HepG2 (cell line): Measurements from ENCODE around the gene ABCC2. TPM values are rescaled to one million over a fixed set of nuclear protein-coding genes. Genes with fewer than 3 reads are reported as not detected.

Experiments used
- CCDC6 ChIP-seq: sonication (generic); formaldehyde crosslinking; IDR thresholded peaks from 2 replicates; pipeline ENCODE4 v1.8.1; 2022; ENCODE audit warnings: mild to moderate bottlenecking, missing genetic modification reagents, moderate library complexity
- FOXA1 ChIP-seq, 2 experiments: fragments of 450-650 bp in 1 of 2; sonication (generic) in 1 of 2; formaldehyde crosslinking in 1 of 2; IDR thresholded peaks; 2 replicates each; pipeline versions ENCODE4 v1.4.0 to v1.6.1; 2016 to 2020; ENCODE audit warnings: missing genetic modification reagents in 1 of 2
- JUND ChIP-seq: sonication (generic); formaldehyde crosslinking; IDR thresholded peaks from 2 replicates; pipeline ENCODE4 v1.8.0; 2022; ENCODE audit warnings: mild to moderate bottlenecking, missing genetic modification reagents
- KLF13 ChIP-seq: sonication (generic); formaldehyde crosslinking; IDR thresholded peaks from 2 replicates; pipeline ENCODE4 v1.4.0; 2020; ENCODE audit warnings: mild to moderate bottlenecking, missing genetic modification reagents
- SIN3B ChIP-seq: fragments of 150-350 bp; IDR thresholded peaks from 2 replicates; pipeline ENCODE4 v1.6.1; 2014; ENCODE audit warnings: low read length
- SOX5 ChIP-seq: IDR thresholded peaks from 2 replicates; pipeline ENCODE4 v1.6.1; 2016; ENCODE audit warnings: borderline replicate concordance
- THAP11 ChIP-seq: IDR thresholded peaks from 2 replicates; pipeline ENCODE4 v1.6.1; 2016; ENCODE audit warnings: missing biosample characterization, missing genetic modification reagents
- ZBTB7B ChIP-seq: sonication (generic); formaldehyde crosslinking; IDR thresholded peaks from 2 replicates; pipeline ENCODE4 v1.4.0; 2020; ENCODE audit warnings: missing genetic modification reagents
- ZFY ChIP-seq: sonication (generic); formaldehyde crosslinking; IDR thresholded peaks from 2 replicates; pipeline ENCODE4 v1.4.0; 2020; ENCODE audit warnings: missing genetic modification reagents
- ZHX2 ChIP-seq, 2 experiments: sonication (generic) in 1 of 2; formaldehyde crosslinking in 1 of 2; IDR thresholded peaks; 2 replicates each; pipeline versions ENCODE4 v1.6.1 to v1.9.0; 2014 to 2022; ENCODE audit warnings: antibody characterized with exemption in 1 of 2, borderline replicate concordance in 1 of 2, inconsistent platforms in 1 of 2, low read depth in 1 of 2, missing genetic modification reagents in 1 of 2
- ZNF143 ChIP-seq: sonication (generic); formaldehyde crosslinking; IDR thresholded peaks from 2 replicates; pipeline ENCODE4 v1.4.0; 2020; ENCODE audit warnings: missing genetic modification reagents
- ZNF318 ChIP-seq: sonication (generic); formaldehyde crosslinking; IDR thresholded peaks from 2 replicates; pipeline ENCODE4 v1.4.0; 2020; ENCODE audit warnings: mild to moderate bottlenecking, missing genetic modification reagents
- ZNF543 ChIP-seq: sonication (generic); formaldehyde crosslinking; IDR thresholded peaks from 2 replicates; pipeline ENCODE4 v1.4.0; 2020; ENCODE audit warnings: mild to moderate bottlenecking, missing genetic modification reagents
- ZNF549 ChIP-seq: sonication (generic); formaldehyde crosslinking; IDR thresholded peaks from 2 replicates; pipeline ENCODE4 v1.5.0; 2020; ENCODE audit warnings: missing genetic modification reagents
- ZNF616 ChIP-seq: sonication (generic); formaldehyde crosslinking; IDR thresholded peaks from 2 replicates; pipeline ENCODE4 v1.5.0; 2020; ENCODE audit warnings: low read depth, mild to moderate bottlenecking, missing genetic modification reagents
- ZNF644 ChIP-seq: IDR thresholded peaks from 2 replicates; pipeline ENCODE4 v1.6.1; 2016; ENCODE audit warnings: low read depth
- ZNF720 ChIP-seq: sonication (generic); formaldehyde crosslinking; IDR thresholded peaks from 2 replicates; pipeline ENCODE4 v1.4.0; 2020; ENCODE audit warnings: missing genetic modification reagents
- ZNF780A ChIP-seq: sonication (generic); formaldehyde crosslinking; IDR thresholded peaks from 2 replicates; pipeline ENCODE4 v1.8.0; 2022; ENCODE audit warnings: mild to moderate bottlenecking, missing genetic modification reagents, moderate library complexity
- ZSCAN31 ChIP-seq: sonication (generic); formaldehyde crosslinking; IDR thresholded peaks from 2 replicates; pipeline ENCODE4 v1.5.0; 2020; ENCODE audit warnings: low read depth, mild to moderate bottlenecking, missing genetic modification reagents
- polyA plus RNA-seq, 8 experiments: library from polyadenylated mRNA; depleted of rRNA in 3 of 8; stranded (reverse) in 7 of 8; unstranded in 1 of 8; fragments of >200 nt; fragmentation: Illumina TruSeq in 4 of 8; extraction: Trizol in 4 of 8; gene quantifications; 2 replicates each; pipeline versions ENCODE4 v1.2.1 to v1.2.3, GENCODE V29; 2011 to 2016; ENCODE audit warnings: low read depth in 4 of 8, missing spikeins in 1 of 8, mixed read lengths in 1 of 8; ENCODE audit not compliant: insufficient read depth in 1 of 8
- total RNA-seq, 5 experiments: library from RNA; depleted of rRNA; stranded (reverse); fragments of >200 nt; fragmentation: Illumina TruSeq; extraction: Trizol; gene quantifications; 2 replicates each; pipeline ENCODE4 v1.2.3, GENCODE V29; 2016; ENCODE audit warnings: low read depth in 1 of 5

ABCC2 gene
- total and polyA plus RNA-seq, 2 of the 13 experiments (the other 11 are each of a cell fraction or from before 2014, with no cell fraction given): 181 to 497 TPM

- TF ChIP-seq ZNF543 (CRISPR knock-in tag): no peak
- no peak for TF ChIP-seq KLF13 (CRISPR knock-in tag)
- TF ChIP-seq ZBTB7B (CRISPR knock-in tag): no peak
- TF ChIP-seq SIN3B: no peak
- TF ChIP-seq THAP11 (CRISPR knock-in tag): no peak
- TF ChIP-seq ZNF780A: no peak
- TF ChIP-seq ZHX2 (IDR thresholded peaks at IDR 0.05; ENCODE audit: low read depth): no peak
- no peak for TF ChIP-seq ZHX2 (CRISPR knock-in tag; IDR thresholded peaks at IDR 0.05; ENCODE audit: borderline replicate concordance)
- no peak for TF ChIP-seq ZNF644
- no peak for TF ChIP-seq ZNF720 (CRISPR knock-in tag)
- no peak for TF ChIP-seq ZNF318 (CRISPR knock-in tag)
- no peak for TF ChIP-seq JUND (CRISPR knock-in tag)
- no peak for TF ChIP-seq CCDC6 (CRISPR knock-in tag)
- peak; percentile 27; the same call in 1 of the 2 replicates for TF ChIP-seq SOX5 (CRISPR knock-in tag)
- TF ChIP-seq FOXA1 (IDR thresholded peaks at IDR 0.05): no peak
- no peak for TF ChIP-seq FOXA1 (CRISPR knock-in tag; IDR thresholded peaks at IDR 0.05)
- no peak for TF ChIP-seq ZFY (CRISPR knock-in tag)
- no peak for TF ChIP-seq ZSCAN31 (CRISPR knock-in tag)
- TF ChIP-seq ZNF549 (CRISPR knock-in tag): no peak
- TF ChIP-seq ZNF616 (CRISPR knock-in tag): no peak
- no peak for TF ChIP-seq ZNF143
These were observed 6.6 kb upstream of the ABCC2 start (continued) for GRCh38 chr10:99775850-99776249.
